K562 (cell line): Measurements from ENCODE around the gene FAM124A.

Source experiments
- HNRNPL ChIP-seq: fragments of 200-400 bp; formaldehyde crosslinking; IDR thresholded peaks from 2 replicates; pipeline ENCODE4 v1.6.1; 2017; ENCODE audit warnings: low read depth, mild to moderate bottlenecking, low read length
- POLR2A ChIP-seq: fragments of 450-650 bp; conservative IDR thresholded peaks from 2 replicates; pipeline ENCODE4 v1.6.1; 2016
- TF ChIP-seq, protein P1 (sequence below), 3 experiments: IDR thresholded peaks in 2 of 3; conservative IDR thresholded peaks in 1 of 3; 2 replicates each; pipeline ENCODE4 v1.5.1; 2011 to 2012; ENCODE audit warnings: low read length in 3 of 3, mild to moderate bottlenecking in 3 of 3, control low read depth in 2 of 3, improper control_type of control experiment in 1 of 3, inconsistent platforms in 1 of 3, low read depth in 1 of 3, mixed read lengths in 1 of 3, moderate library complexity in 1 of 3; ENCODE audit not compliant: insufficient read depth in 2 of 3

GRCh38 chr13:51323824-51324511, 101.8 kb downstream of the FAM124A start:
- TF ChIP-seq POLR2A (no peak), HNRNPL (no peak)
- TF ChIP-seq, protein P1, sequence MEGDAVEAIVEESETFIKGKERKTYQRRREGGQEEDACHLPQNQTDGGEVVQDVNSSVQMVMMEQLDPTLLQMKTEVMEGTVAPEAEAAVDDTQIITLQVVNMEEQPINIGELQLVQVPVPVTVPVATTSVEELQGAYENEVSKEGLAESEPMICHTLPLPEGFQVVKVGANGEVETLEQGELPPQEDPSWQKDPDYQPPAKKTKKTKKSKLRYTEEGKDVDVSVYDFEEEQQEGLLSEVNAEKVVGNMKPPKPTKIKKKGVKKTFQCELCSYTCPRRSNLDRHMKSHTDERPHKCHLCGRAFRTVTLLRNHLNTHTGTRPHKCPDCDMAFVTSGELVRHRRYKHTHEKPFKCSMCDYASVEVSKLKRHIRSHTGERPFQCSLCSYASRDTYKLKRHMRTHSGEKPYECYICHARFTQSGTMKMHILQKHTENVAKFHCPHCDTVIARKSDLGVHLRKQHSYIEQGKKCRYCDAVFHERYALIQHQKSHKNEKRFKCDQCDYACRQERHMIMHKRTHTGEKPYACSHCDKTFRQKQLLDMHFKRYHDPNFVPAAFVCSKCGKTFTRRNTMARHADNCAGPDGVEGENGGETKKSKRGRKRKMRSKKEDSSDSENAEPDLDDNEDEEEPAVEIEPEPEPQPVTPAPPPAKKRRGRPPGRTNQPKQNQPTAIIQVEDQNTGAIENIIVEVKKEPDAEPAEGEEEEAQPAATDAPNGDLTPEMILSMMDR (IDR thresholded peaks at IDR 0.05 in 2 of 3, conservative IDR thresholded peaks at IDR 0.05 in 1 of 3; ENCODE audit: insufficient read depth in 2 of 3, low read depth in 1 of 3, low read length in 3 of 3): no peak
